GM12891 (cell line): ENCODE data around the gene SLC39A13.

ENCODE experiments used
- PAX5 ChIP-seq: IDR thresholded peaks from 2 replicates; pipeline ENCODE4 v1.6.1; 2011; ENCODE audit warnings: low read length, moderate library complexity, mild to moderate bottlenecking; ENCODE audit not compliant: insufficient read depth, severe bottlenecking
- POLR2A ChIP-seq: IDR thresholded peaks from 2 replicates; pipeline ENCODE4 v1.6.1; 2011; ENCODE audit warnings: low read depth, low read length, control low read depth
- POLR2AphosphoS5 ChIP-seq: IDR thresholded peaks from 2 replicates; pipeline ENCODE4 v1.6.1; 2011; ENCODE audit warnings: low read depth, low read length, control low read depth
- POU2F2 ChIP-seq: IDR thresholded peaks from 2 replicates; pipeline ENCODE4 v1.6.1; 2011; ENCODE audit warnings: low read depth, mild to moderate bottlenecking, control low read depth, low read length, moderate library complexity
- SPI1 ChIP-seq: IDR thresholded peaks from 2 replicates; pipeline ENCODE4 v1.6.1; 2011; ENCODE audit warnings: low read depth, low read length, control low read depth
- TAF1 ChIP-seq: IDR thresholded peaks from 2 replicates; pipeline ENCODE4 v1.6.1; 2011; ENCODE audit warnings: low read depth, low read length, control low read depth

GRCh38 chr11:47464483-47464882, 56.1 kb downstream of the SLC39A13 start:
- TF ChIP-seq TAF1 (no peak), POLR2A (no peak), PAX5 (no peak), POLR2AphosphoS5 (no peak), SPI1 (no peak), POU2F2 (no peak)
